Measurements from ENCODE around the gene LMTK3. TPM values are rescaled to one million over a fixed set of nuclear protein-coding genes. Genes with fewer than 3 reads are reported as not detected.

The LMTK3 gene
- total and polyA plus RNA-seq, 2 donors (not counting 1 experiment from before 2014, with no cell fraction given) = 0.17 TPM; not detected in 1

- H2AFZ ChIP-seq (ENCODE audit: low read length) = peak overlapping the region; percentile 86
- peak overlapping the region; percentile 68 for H3K4me2 ChIP-seq (ENCODE audit: extremely low read depth, insufficient read depth, low read length)
- peaks cover 20% of the 10 kb centered on the region for H3K27me3 ChIP-seq (ENCODE audit: control insufficient read depth, insufficient read depth, low read length)
- no peak overlapping the region for H3K27ac ChIP-seq (ENCODE audit: insufficient read depth, low read length)
- H3K79me2 ChIP-seq (ENCODE audit: control insufficient read depth, insufficient read depth, low read length) = no peaks in the 10 kb centered on the region
- no peaks in the 10 kb centered on the region for H4K20me1 ChIP-seq (ENCODE audit: control insufficient read depth, extremely low read depth, insufficient read depth, low read length)
- no peaks in the 10 kb centered on the region for H3K9me3 ChIP-seq (ENCODE audit: control insufficient read depth, insufficient read depth, low read depth, low read length)
- peaks cover 2% of the 10 kb centered on the region for H3K4me1 ChIP-seq (ENCODE audit: control insufficient read depth, extremely low read depth, insufficient read depth, low read length)
- H3K9ac ChIP-seq (ENCODE audit: insufficient read depth, low read length) = peak overlapping the region; percentile 63
- TF ChIP-seq EZH2 (IDR thresholded peaks at IDR 0.05; ENCODE audit: low read length, missing control alignments) (peak; percentile 15), CTCF (conservative IDR thresholded peaks at IDR 0.05 in 1 of 2, IDR thresholded peaks at IDR 0.05 in 1 of 2; ENCODE audit: low read depth in 1 of 2, low read length in 2 of 2) (no peak)
- peak overlapping the region; percentile 39 to 60 (median 57) for H3K4me3 ChIP-seq (replicated peaks in 1 of 4; ENCODE audit: control extremely low read depth in 1 of 4, insufficient read depth in 1 of 4, low read depth in 3 of 4, low read length in 4 of 4)
- DNase-seq (ENCODE audit: low read depth in 2 of 2) = no peak
- no peaks in the 10 kb centered on the region for H3K36me3 ChIP-seq (ENCODE audit: control insufficient read depth, insufficient read depth, low read length)
Observed at GRCh38 chr19:48493718-48494401, 17.8 kb downstream of the LMTK3 start.

GRCh38 chr19:48492925-48493717 lies 18.5 kb downstream of the LMTK3 start:
- H2AFZ ChIP-seq (ENCODE audit: low read length) = peak overlapping the region; percentile 86

More at GRCh38 chr19:48492925-48493717, 18.5 kb downstream of the LMTK3 start:
- H4K20me1 ChIP-seq (ENCODE audit: control insufficient read depth, extremely low read depth, insufficient read depth, low read length) = no peaks in the 10 kb centered on the region
- H3K9ac ChIP-seq (ENCODE audit: insufficient read depth, low read length) = peak overlapping the region; percentile 63
- peak overlapping the region; percentile 68 for H3K4me2 ChIP-seq (ENCODE audit: extremely low read depth, insufficient read depth, low read length)
- H3K27ac ChIP-seq (ENCODE audit: insufficient read depth, low read length) = no peak overlapping the region
- H3K9me3 ChIP-seq (ENCODE audit: control insufficient read depth, insufficient read depth, low read depth, low read length) = no peaks in the 10 kb centered on the region
- no peaks in the 10 kb centered on the region for H3K79me2 ChIP-seq (ENCODE audit: control insufficient read depth, insufficient read depth, low read length)
- H3K27me3 ChIP-seq (ENCODE audit: control insufficient read depth, insufficient read depth, low read length) = peaks cover 15% of the 10 kb centered on the region
- TF ChIP-seq EZH2 (IDR thresholded peaks at IDR 0.05; ENCODE audit: low read length, missing control alignments) = peak; percentile 51
- no peak for TF ChIP-seq CTCF (conservative IDR thresholded peaks at IDR 0.05 in 1 of 2, IDR thresholded peaks at IDR 0.05 in 1 of 2; ENCODE audit: low read depth in 1 of 2, low read length in 2 of 2)
- H3K36me3 ChIP-seq (ENCODE audit: control insufficient read depth, insufficient read depth, low read length) = no peaks in the 10 kb centered on the region
- DNase-seq (ENCODE audit: low read depth in 2 of 2) = peak; percentile 90 to 99
- H3K4me3 ChIP-seq (replicated peaks in 1 of 4; ENCODE audit: control extremely low read depth in 1 of 4, insufficient read depth in 1 of 4, low read depth in 3 of 4, low read length in 4 of 4) = peak overlapping the region; percentile 39 to 60 (median 48)
- peaks cover 6% of the 10 kb centered on the region for H3K4me1 ChIP-seq (ENCODE audit: control insufficient read depth, extremely low read depth, insufficient read depth, low read length)
